ENCODE measurements around the gene MAGEA9B. TPM values are rescaled to one million over a fixed set of nuclear protein-coding genes. Genes with fewer than 3 reads are reported as not detected.
"Not testable (repeated sequence)": the region's sequence is repeated elsewhere in the genome, so short reads cannot be mapped to it uniquely, and the experiment has no call there.

Gene MAGEA9B
- total and polyA plus RNA-seq, 4 donors: not detected

- 68% methylated on average over 5 of the region's 5 CpGs for WGBS
- H3K4me3 ChIP-seq (ENCODE audit: low read depth in 1 of 3, low read length in 3 of 3): peak overlapping the region in 1 of 3 donors; percentile 87
These were observed 42.6 kb upstream of the MAGEA9B start for GRCh38 chrX:149629730-149630387.

DNA sequence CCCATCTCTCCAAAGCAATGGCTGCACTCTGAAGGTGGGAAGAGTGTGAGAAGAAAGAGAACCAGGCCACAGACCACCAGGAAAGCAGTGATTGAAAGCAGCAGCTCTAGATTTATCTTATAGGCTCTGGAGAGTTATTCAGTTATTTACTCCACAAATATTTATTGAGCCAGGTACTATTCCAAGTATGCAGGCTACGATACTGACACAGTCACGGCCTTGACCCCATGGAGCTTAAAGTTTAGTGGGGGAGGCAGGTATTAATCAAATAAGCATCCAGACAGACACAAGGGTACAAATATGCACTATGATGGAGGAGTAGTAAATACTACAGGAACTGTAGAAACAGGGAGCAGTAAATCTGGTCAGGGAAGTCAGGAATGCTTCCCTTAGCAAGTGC, 41.5 kb upstream of the MAGEA9B start:
- WGBS: 55% methylated on average over 2 of the region's 2 CpGs
- H3K36me3 ChIP-seq (ENCODE audit: control insufficient read depth in 4 of 4, insufficient read depth in 3 of 4, low read depth in 1 of 4, low read length in 3 of 4): no peaks in the 10 kb centered on the region

More at GRCh38 chrX:149629730-149630387, 42.6 kb upstream of the MAGEA9B start:
- Histone ChIP-seq H3K36me3 (ENCODE audit: control insufficient read depth in 4 of 4, insufficient read depth in 3 of 4, low read depth in 1 of 4, low read length in 3 of 4) (no peaks in the 10 kb centered on the region), H3K27me3 (ENCODE audit: control insufficient read depth in 4 of 4, insufficient read depth in 4 of 4, low read length in 3 of 4) (no peaks in the 10 kb centered on the region), H3K27ac (ENCODE audit: low read depth in 1 of 2, low read length in 2 of 2) (no peak overlapping the region), H3K4me1 (ENCODE audit: control insufficient read depth in 4 of 4, insufficient read depth in 4 of 4, low read length in 3 of 4) (peaks cover 0 to 20% (median 7%) of the 10 kb centered on the region in 4 donors), H3K9ac (ENCODE audit: low read depth in 1 of 2, low read length in 2 of 2) (no peak overlapping the region), H3K9me3 (ENCODE audit: control insufficient read depth in 4 of 4, low read length in 3 of 4) (no peaks in the 10 kb centered on the region)
- TF ChIP-seq CTCF (IDR thresholded peaks at IDR 0.05; ENCODE audit: low read depth, low read length, missing input control) (no peak), GABPA (IDR thresholded peaks at IDR 0.05 in 1 of 2, conservative IDR thresholded peaks at IDR 0.05 in 1 of 2) (no peak)
- no peak for DNase-seq (ENCODE audit: low spot score)

DNA sequence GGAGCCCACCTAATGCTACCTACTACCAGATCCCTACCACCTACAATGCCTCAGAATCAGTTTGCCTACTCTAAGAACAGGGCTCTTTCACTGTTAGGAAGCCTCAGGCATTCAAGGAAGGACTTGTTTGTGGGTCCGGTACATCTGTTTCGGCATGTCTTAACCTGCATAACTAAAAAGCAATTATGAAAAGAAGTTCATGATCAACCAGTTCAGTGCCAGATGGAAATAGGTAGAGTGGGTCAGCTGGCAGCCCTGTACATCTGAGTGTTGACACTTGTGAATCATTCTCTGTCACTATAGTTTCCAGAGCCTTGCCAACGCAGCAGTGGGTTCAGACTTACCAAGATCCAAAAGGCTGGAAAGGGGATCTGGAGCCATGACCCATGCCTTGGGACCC, 41.0 kb upstream of the MAGEA9B start:
- no peak for TF ChIP-seq TAF1 (conservative IDR thresholded peaks at IDR 0.05)
- Histone ChIP-seq H3K4me3 (ENCODE audit: low read depth in 1 of 3, low read length in 3 of 3) (no peak overlapping the region), H3K4me1 (ENCODE audit: control insufficient read depth in 4 of 4, insufficient read depth in 4 of 4, low read length in 3 of 4) (peaks cover 0 to 20% (median 7%) of the 10 kb centered on the region in 4 donors), H3K27ac (ENCODE audit: low read depth in 1 of 2, low read length in 2 of 2) (no peak overlapping the region), H3K36me3 (ENCODE audit: control insufficient read depth in 4 of 4, insufficient read depth in 3 of 4, low read depth in 1 of 4, low read length in 3 of 4) (no peaks in the 10 kb centered on the region), H3K9me3 (ENCODE audit: control insufficient read depth in 4 of 4, low read length in 3 of 4) (no peaks in the 10 kb centered on the region), H3K27me3 (ENCODE audit: control insufficient read depth in 4 of 4, insufficient read depth in 4 of 4, low read length in 3 of 4) (no peaks in the 10 kb centered on the region), H3K9ac (ENCODE audit: low read depth in 1 of 2, low read length in 2 of 2) (no peak overlapping the region)
- DNase-seq (ENCODE audit: low spot score): no peak
- whole genome bisulfite sequencing: 93% methylated on average over 3 of the region's 3 CpGs

More for the DNA sequence above, 41.5 kb upstream of the MAGEA9B start:
- Histone ChIP-seq H3K4me1 (ENCODE audit: control insufficient read depth in 4 of 4, insufficient read depth in 4 of 4, low read length in 3 of 4) (peaks cover 0 to 20% (median 7%) of the 10 kb centered on the region in 4 donors), H3K27me3 (ENCODE audit: control insufficient read depth in 4 of 4, insufficient read depth in 4 of 4, low read length in 3 of 4) (no peaks in the 10 kb centered on the region), H3K9ac (ENCODE audit: low read depth in 1 of 2, low read length in 2 of 2) (no peak overlapping the region), H3K4me3 (ENCODE audit: low read depth in 1 of 3, low read length in 3 of 3) (no peak overlapping the region), H3K9me3 (ENCODE audit: control insufficient read depth in 4 of 4, low read length in 3 of 4) (no peaks in the 10 kb centered on the region), H3K27ac (ENCODE audit: low read depth in 1 of 2, low read length in 2 of 2) (no peak overlapping the region)
- no peak for DNase-seq (ENCODE audit: low spot score)
- TF ChIP-seq, protein P1, sequence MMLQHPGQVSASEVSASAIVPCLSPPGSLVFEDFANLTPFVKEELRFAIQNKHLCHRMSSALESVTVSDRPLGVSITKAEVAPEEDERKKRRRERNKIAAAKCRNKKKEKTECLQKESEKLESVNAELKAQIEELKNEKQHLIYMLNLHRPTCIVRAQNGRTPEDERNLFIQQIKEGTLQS (IDR thresholded peaks at IDR 0.05): no peak
- peak in 1 of 2 donors; percentile 12 for TF ChIP-seq HNF4A (conservative IDR thresholded peaks at IDR 0.05)

- WGBS: 74% methylated on average over 8 of the region's 8 CpGs
- H3K36me3 ChIP-seq (ENCODE audit: control insufficient read depth in 4 of 4, insufficient read depth in 3 of 4, low read depth in 1 of 4, low read length in 3 of 4); H3K27me3 ChIP-seq (ENCODE audit: control insufficient read depth in 4 of 4, insufficient read depth in 4 of 4, low read length in 3 of 4); H3K4me3 ChIP-seq (ENCODE audit: low read depth in 1 of 3, low read length in 3 of 3); H3K27ac ChIP-seq (ENCODE audit: low read depth in 1 of 2, low read length in 2 of 2); DNase-seq (ENCODE audit: low spot score); H3K9me3 ChIP-seq (ENCODE audit: control insufficient read depth in 4 of 4, low read length in 3 of 4); H3K9ac ChIP-seq (ENCODE audit: low read depth in 1 of 2, low read length in 2 of 2): not testable (repeated sequence)
- peaks cover 0 to 17% (median 7%) of the 10 kb centered on the region in 4 donors for H3K4me1 ChIP-seq (ENCODE audit: control insufficient read depth in 4 of 4, insufficient read depth in 4 of 4, low read length in 3 of 4)
These were observed 39.6 kb upstream of the MAGEA9B start for GRCh38 chrX:149626829-149627228.

GRCh38 chrX:149619662-149620061, 32.4 kb upstream of the MAGEA9B start:
- not testable (repeated sequence) for H3K9me3 ChIP-seq (ENCODE audit: control insufficient read depth in 4 of 4, low read length in 3 of 4); H3K4me3 ChIP-seq (ENCODE audit: low read depth in 1 of 3, low read length in 3 of 3); H3K27me3 ChIP-seq (ENCODE audit: control insufficient read depth in 4 of 4, insufficient read depth in 4 of 4, low read length in 3 of 4); DNase-seq (ENCODE audit: low spot score); H3K27ac ChIP-seq (ENCODE audit: low read depth in 1 of 2, low read length in 2 of 2); H3K36me3 ChIP-seq (ENCODE audit: control insufficient read depth in 4 of 4, insufficient read depth in 3 of 4, low read depth in 1 of 4, low read length in 3 of 4); H3K9ac ChIP-seq (ENCODE audit: low read depth in 1 of 2, low read length in 2 of 2); H3K4me1 ChIP-seq (ENCODE audit: control insufficient read depth in 4 of 4, insufficient read depth in 4 of 4, low read length in 3 of 4)
- WGBS: no CpG with 5 or more reads among the region's 1 CpG

All from liver (tissue), 9 donors.